ENCODE data around the gene PNPLA5.

PNPLA5 gene

GRCh38 chr22:43852573-43853327, 39.1 kb downstream of the PNPLA5 start:
- no peak for DNase-seq (ENCODE audit: extremely low spot score)

GRCh38 chr22:43851979-43852307, 39.9 kb downstream of the PNPLA5 start:
- POLR2A ChIA-PET, result interaction anchor here (0.7 to 1.3 kb wide), 3 partner anchors 8 to 40 kb away, joined by 3 to 5 read pairs (median 3); partner anchors contain the start of gene EFCAB6
- TF ChIP-seq CTBP1 (IDR thresholded peaks at IDR 0.05; ENCODE audit: borderline replicate concordance) (no peak), SUZ12 (IDR thresholded peaks at IDR 0.05) (no peak), ARNT (IDR thresholded peaks at IDR 0.05) (no peak), ELF4 (IDR thresholded peaks at IDR 0.05) (no peak), ZNF384 (IDR thresholded peaks at IDR 0.05) (no peak), FOXA1 (IDR thresholded peaks at IDR 0.05) (no peak), TARDBP (IDR thresholded peaks at IDR 0.05) (no peak), SP1 (IDR thresholded peaks at IDR 0.05) (no peak), LEF1 (IDR thresholded peaks at IDR 0.05; ENCODE audit: borderline replicate concordance) (no peak), FOXK2 (IDR thresholded peaks at IDR 0.05) (no peak), L3MBTL2 (conservative IDR thresholded peaks at IDR 0.05) (no peak), FOXM1 (IDR thresholded peaks at IDR 0.05; ENCODE audit: borderline replicate concordance) (no peak), NFRKB (IDR thresholded peaks at IDR 0.05) (no peak), HDGF (IDR thresholded peaks at IDR 0.05; ENCODE audit: borderline replicate concordance) (no peak), BHLHE40 (IDR thresholded peaks at IDR 0.05; ENCODE audit: borderline replicate concordance) (no peak)
- TF ChIP-seq, protein P1, sequence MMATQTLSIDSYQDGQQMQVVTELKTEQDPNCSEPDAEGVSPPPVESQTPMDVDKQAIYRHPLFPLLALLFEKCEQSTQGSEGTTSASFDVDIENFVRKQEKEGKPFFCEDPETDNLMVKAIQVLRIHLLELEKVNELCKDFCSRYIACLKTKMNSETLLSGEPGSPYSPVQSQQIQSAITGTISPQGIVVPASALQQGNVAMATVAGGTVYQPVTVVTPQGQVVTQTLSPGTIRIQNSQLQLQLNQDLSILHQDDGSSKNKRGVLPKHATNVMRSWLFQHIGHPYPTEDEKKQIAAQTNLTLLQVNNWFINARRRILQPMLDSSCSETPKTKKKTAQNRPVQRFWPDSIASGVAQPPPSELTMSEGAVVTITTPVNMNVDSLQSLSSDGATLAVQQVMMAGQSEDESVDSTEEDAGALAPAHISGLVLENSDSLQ (IDR thresholded peaks at IDR 0.05), result no peak
- CTCF ChIA-PET, result interaction anchor here (1.0 to 1.3 kb wide), 2 partner anchors 33 kb away, joined by 3 read pairs; no protein-coding TSS in a partner anchor
- DNase-seq (ENCODE audit: extremely low spot score), result no peak

More at GRCh38 chr22:43852573-43853327, 39.1 kb downstream of the PNPLA5 start:
- ChIA-PET POLR2A (interaction anchor here (0.7 to 1.3 kb wide), 3 partner anchors 9 to 40 kb away, joined by 3 to 5 read pairs (median 3); partner anchors contain the start of gene EFCAB6), CTCF (interaction anchor here (1.1 to 1.3 kb wide), 2 partner anchors 30 to 32 kb away, joined by 3 read pairs; no protein-coding TSS in a partner anchor)
- peak; percentile 14; the same call in 1 of the 2 replicates for TF ChIP-seq TARDBP (IDR thresholded peaks at IDR 0.05)
- TF ChIP-seq NFRKB (IDR thresholded peaks at IDR 0.05), result no peak

DNA sequence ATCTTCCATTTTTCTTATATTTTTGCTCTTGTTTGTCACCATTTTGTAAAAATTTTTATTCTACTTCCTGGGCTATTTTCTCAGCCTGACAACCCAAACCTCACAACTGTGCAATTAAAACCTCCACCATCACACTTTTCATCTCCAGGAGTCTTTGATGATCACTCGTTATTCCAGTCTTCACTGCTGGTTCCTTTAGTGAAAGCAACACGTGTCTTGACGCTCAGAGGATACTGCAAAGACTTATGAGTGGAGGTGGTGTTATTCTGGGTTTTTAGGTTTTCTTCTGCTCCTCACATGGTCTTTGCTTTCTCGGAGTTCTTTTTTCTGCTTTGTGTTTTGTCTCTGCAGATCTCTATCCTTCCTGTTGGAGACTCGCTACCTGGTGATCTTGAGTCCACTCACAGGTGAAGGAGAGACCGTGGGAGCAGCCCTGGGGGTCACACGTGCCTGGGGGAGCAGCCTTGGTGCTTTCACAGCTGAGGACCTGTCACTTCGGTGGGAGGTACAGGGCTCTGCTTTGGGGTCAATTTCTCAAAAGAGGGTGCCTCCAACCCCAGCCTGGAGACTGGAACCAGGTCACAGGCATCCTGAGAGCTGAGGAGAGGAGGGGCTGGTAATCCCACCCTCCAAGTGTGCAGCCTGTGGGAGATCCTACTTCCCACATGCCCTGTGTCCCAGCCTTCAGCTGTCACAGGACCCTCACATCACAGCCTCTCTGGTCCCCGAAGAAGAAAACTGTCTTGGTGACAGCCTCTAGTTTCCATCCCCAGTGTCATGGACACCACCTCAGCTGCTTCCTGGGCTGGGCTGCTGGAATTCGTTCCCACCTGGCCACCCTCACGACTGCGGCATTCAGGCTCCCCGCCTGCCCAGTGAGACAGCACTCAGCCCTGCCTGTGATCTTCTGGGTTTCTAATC, 40.5 kb downstream of the PNPLA5 start:
- CTCF ChIA-PET, result interaction anchor here (1.0 kb wide), 1 partner anchor 34 kb away, joined by 3 read pairs; no protein-coding TSS in a partner anchor
- POLR2A ChIA-PET, result no interaction called here
- no peak for TF ChIP-seq CTBP1 (IDR thresholded peaks at IDR 0.05; ENCODE audit: borderline replicate concordance)
- no peak for TF ChIP-seq SUZ12 (IDR thresholded peaks at IDR 0.05)
- no peak for TF ChIP-seq L3MBTL2 (conservative IDR thresholded peaks at IDR 0.05)
- TF ChIP-seq FOXK2 (IDR thresholded peaks at IDR 0.05), result no peak
- no peak for TF ChIP-seq ZNF384 (IDR thresholded peaks at IDR 0.05)
- TF ChIP-seq NFRKB (IDR thresholded peaks at IDR 0.05), result no peak
- TF ChIP-seq SP1 (IDR thresholded peaks at IDR 0.05), result no peak
- TF ChIP-seq FOXM1 (IDR thresholded peaks at IDR 0.05; ENCODE audit: borderline replicate concordance), result no peak
- no peak for DNase-seq (ENCODE audit: extremely low spot score)

DNA sequence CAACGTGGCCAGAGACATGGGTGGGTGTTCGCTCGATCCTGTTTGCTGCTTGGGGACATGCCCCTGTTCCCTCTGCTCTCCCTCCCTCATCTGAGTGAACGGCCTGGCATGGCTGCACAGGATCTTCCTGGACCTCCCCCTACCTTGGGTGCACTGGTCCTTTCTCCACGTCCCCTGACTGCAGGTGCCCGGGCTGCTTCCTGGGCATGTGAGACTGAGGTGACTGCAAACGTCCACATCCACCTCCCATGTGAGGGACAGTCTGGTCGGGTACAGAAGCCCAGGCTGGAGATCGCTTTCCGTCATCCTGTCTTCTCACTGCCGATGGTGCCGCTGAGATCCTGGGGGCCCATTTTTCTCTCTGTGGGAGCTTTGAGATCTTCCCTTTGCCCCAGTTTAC, 41.3 kb downstream of the PNPLA5 start:
- CTCF ChIA-PET, result no interaction called here
- POLR2A ChIA-PET, result no interaction called here
- no peak for TF ChIP-seq FOXK2 (IDR thresholded peaks at IDR 0.05)
- no peak for TF ChIP-seq L3MBTL2 (conservative IDR thresholded peaks at IDR 0.05)
- TF ChIP-seq, protein P1 (IDR thresholded peaks at IDR 0.05), result no peak
- no peak for TF ChIP-seq LEF1 (IDR thresholded peaks at IDR 0.05; ENCODE audit: borderline replicate concordance)
- no peak for TF ChIP-seq ARNT (IDR thresholded peaks at IDR 0.05)
- TF ChIP-seq FOXM1 (IDR thresholded peaks at IDR 0.05; ENCODE audit: borderline replicate concordance), result no peak
- no peak for DNase-seq (ENCODE audit: extremely low spot score)

- no peak for DNase-seq (ENCODE audit: extremely low spot score)
- TF ChIP-seq ELF4 (IDR thresholded peaks at IDR 0.05) (no peak), ARNT (IDR thresholded peaks at IDR 0.05) (no peak)
- ChIA-PET CTCF (interaction anchor here (1.6 to 2.0 kb wide), 2 partner anchors 23 to 33 kb away, joined by 3 to 8 read pairs; no protein-coding TSS in a partner anchor), POLR2A (no interaction called here)
Observed at GRCh38 chr22:43849731-43850130, 42.1 kb downstream of the PNPLA5 start.

DNA sequence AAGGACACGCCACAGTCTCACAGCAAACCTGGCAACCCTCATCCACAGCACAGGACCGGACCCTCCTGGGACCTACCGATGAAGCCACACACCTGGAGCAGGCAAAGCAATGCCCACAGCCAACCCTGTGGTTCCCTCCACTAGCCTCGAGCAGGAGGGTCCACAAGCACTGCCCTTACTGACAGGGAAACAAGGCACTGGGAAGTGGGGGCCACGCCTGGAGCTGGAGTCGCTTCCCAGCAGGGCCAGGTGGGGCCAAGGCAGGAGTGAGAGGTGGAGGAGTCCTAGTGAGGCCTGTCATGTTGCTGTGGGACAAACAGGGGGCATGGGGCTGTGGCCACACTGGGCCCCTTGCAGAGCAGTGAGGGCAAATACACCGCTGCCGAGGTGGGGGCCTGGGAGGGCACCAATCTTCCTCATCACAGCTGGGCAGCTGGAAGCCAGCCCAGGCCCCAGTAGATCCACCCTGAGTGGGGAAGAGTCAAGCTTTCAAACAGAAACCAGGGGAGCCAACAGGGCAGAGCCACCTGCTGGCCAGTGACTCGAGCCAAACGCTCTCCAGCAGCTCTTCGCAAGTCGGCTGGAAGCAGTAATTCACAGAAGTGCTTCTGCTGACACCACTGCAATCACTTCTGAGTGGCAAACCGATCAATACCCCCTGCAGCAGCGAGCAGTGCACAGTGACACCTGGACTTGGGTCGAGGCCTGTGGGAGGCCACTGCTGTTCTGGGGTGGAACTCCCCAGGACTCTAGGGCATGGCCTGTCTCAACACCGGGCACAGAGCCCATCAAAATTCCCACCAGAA, 43.2 kb downstream of the PNPLA5 start:
- TF ChIP-seq ARNT (IDR thresholded peaks at IDR 0.05), result no peak
- no peak for TF ChIP-seq ELF4 (IDR thresholded peaks at IDR 0.05)
- TF ChIP-seq CTBP1 (IDR thresholded peaks at IDR 0.05; ENCODE audit: borderline replicate concordance), result no peak
- ChIA-PET POLR2A (no interaction called here), CTCF (interaction anchor here (1.6 to 2.0 kb wide), 2 partner anchors 22 to 34 kb away, joined by 3 to 8 read pairs; no protein-coding TSS in a partner anchor)
- peak; percentile 39 for DNase-seq (ENCODE audit: extremely low spot score)
